ENCODE data around the gene CIDEB. TPM values are rescaled to one million over a fixed set of nuclear protein-coding genes. Genes with fewer than 3 reads are reported as not detected.

CIDEB gene
- total RNA-seq, 1 donor from 2014 or later: 1.8 TPM

GRCh38 chr14:24296341-24297157 is 11.2 kb downstream of the CIDEB start:
- no peaks in the 10 kb centered on the region for H3K36me3 Mint-ChIP-seq (ENCODE audit: unreplicated experiment)
- H3K9me3 Mint-ChIP-seq (ENCODE audit: unreplicated experiment): peaks cover 11% of the 10 kb centered on the region
- no peak overlapping the region for H3K4me3 Mint-ChIP-seq (ENCODE audit: unreplicated experiment)
- peaks cover 9% of the 10 kb centered on the region for H3K27me3 Mint-ChIP-seq (ENCODE audit: unreplicated experiment)
- H3K4me1 Mint-ChIP-seq (ENCODE audit: low read depth, unreplicated experiment): peaks cover 7% of the 10 kb centered on the region
- peak; percentile 67 for DNase-seq
- TF ChIP-seq, protein P1, sequence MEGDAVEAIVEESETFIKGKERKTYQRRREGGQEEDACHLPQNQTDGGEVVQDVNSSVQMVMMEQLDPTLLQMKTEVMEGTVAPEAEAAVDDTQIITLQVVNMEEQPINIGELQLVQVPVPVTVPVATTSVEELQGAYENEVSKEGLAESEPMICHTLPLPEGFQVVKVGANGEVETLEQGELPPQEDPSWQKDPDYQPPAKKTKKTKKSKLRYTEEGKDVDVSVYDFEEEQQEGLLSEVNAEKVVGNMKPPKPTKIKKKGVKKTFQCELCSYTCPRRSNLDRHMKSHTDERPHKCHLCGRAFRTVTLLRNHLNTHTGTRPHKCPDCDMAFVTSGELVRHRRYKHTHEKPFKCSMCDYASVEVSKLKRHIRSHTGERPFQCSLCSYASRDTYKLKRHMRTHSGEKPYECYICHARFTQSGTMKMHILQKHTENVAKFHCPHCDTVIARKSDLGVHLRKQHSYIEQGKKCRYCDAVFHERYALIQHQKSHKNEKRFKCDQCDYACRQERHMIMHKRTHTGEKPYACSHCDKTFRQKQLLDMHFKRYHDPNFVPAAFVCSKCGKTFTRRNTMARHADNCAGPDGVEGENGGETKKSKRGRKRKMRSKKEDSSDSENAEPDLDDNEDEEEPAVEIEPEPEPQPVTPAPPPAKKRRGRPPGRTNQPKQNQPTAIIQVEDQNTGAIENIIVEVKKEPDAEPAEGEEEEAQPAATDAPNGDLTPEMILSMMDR (IDR thresholded peaks at IDR 0.05; ENCODE audit: partially characterized antibody, unreplicated experiment): peak; percentile 52
- no peak overlapping the region for H3K27ac Mint-ChIP-seq (ENCODE audit: unreplicated experiment)

DNA sequence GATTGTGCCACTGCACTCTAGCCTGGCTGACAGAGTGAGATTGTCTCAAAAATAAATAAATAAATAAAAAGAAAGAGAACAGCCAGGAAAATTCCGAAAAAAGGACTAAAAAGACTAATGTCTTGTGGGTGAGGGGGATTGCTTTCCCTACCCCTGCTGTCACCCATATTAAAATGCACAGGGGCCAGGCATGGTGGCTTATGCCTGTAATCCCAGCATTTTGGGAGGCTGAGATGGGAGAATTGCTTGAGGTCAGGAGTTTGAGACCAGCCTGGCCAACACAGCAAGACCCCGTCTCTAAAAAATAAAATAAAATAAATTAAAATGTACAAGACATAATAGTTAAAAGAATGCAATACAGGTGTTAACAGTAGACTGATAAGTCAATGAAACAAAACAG is 14.3 kb downstream of the CIDEB start:
- Mint-ChIP-seq H3K9me3 (ENCODE audit: unreplicated experiment) (peaks cover 3% of the 10 kb centered on the region), H3K27me3 (ENCODE audit: unreplicated experiment) (no peaks in the 10 kb centered on the region), H3K36me3 (ENCODE audit: unreplicated experiment) (no peaks in the 10 kb centered on the region), H3K27ac (ENCODE audit: unreplicated experiment) (no peak overlapping the region), H3K4me1 (ENCODE audit: low read depth, unreplicated experiment) (no peaks in the 10 kb centered on the region), H3K4me3 (ENCODE audit: unreplicated experiment) (no peak overlapping the region)
- TF ChIP-seq, protein P1 (IDR thresholded peaks at IDR 0.05; ENCODE audit: partially characterized antibody, unreplicated experiment): no peak
- DNase-seq: no peak

- no peak for DNase-seq
- Mint-ChIP-seq H3K27ac (ENCODE audit: unreplicated experiment) (no peak overlapping the region), H3K4me1 (ENCODE audit: low read depth, unreplicated experiment) (no peaks in the 10 kb centered on the region), H3K36me3 (ENCODE audit: unreplicated experiment) (no peaks in the 10 kb centered on the region), H3K9me3 (ENCODE audit: unreplicated experiment) (peaks cover 3% of the 10 kb centered on the region), H3K27me3 (ENCODE audit: unreplicated experiment) (no peaks in the 10 kb centered on the region), H3K4me3 (ENCODE audit: unreplicated experiment) (no peak overlapping the region)
- TF ChIP-seq, protein P1 (IDR thresholded peaks at IDR 0.05; ENCODE audit: partially characterized antibody, unreplicated experiment): no peak
Observed at GRCh38 chr14:24292118-24292807, 15.5 kb downstream of the CIDEB start.

DNA sequence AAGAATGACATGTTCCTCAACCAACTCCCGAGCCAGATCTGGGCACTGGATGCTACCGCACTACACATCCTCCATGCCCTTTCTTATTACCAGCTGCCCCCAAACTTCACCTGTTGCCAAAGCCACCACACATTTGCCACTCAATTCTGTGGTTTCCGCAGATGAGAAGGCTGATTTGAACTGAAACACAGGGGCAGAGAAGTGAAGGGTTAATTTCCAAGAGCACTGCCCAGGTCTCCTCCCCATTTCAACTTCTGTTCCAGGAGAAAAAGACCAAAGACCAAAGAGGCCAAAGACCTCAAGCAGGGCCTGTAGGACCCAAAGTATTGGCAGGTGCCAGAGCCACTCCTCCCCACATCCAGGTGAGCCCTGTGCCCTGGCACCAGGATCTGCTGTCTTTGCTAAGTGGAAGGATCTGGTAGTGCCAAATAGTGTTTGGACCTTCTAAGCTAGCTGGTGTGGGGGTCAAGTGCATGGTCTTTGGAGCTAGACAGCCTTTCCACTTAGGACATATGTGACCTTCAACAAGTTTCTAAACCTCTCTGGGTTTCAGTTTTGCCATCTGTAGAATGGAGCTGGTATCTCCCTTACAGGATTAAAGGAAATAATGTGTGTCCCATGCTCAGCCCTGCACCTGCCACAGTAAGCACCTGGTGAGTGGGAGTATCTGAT is 16.2 kb downstream of the CIDEB start:
- TF ChIP-seq, protein P1 (IDR thresholded peaks at IDR 0.05; ENCODE audit: partially characterized antibody, unreplicated experiment): no peak
- no peak overlapping the region for H3K4me3 Mint-ChIP-seq (ENCODE audit: unreplicated experiment)
- no peak for DNase-seq
- peaks cover 1% of the 10 kb centered on the region for H3K9me3 Mint-ChIP-seq (ENCODE audit: unreplicated experiment)
- no peaks in the 10 kb centered on the region for H3K4me1 Mint-ChIP-seq (ENCODE audit: low read depth, unreplicated experiment)
- H3K27me3 Mint-ChIP-seq (ENCODE audit: unreplicated experiment): no peaks in the 10 kb centered on the region
- no peaks in the 10 kb centered on the region for H3K36me3 Mint-ChIP-seq (ENCODE audit: unreplicated experiment)
- H3K27ac Mint-ChIP-seq (ENCODE audit: unreplicated experiment): no peak overlapping the region
